HG03159 (cell line): ENCODE data around the gene BCL2.

Experiments used
- ATAC-seq: cut with Tn5 transposase; IDR thresholded peaks from one replicate; pipeline ENCODE4 v1.9.1; 2021; ENCODE audit warnings: mild to moderate bottlenecking, moderate library complexity; ENCODE audit not compliant: unreplicated experiment

Gene BCL2

GRCh38 chr18:63329431-63330145, 10.0 kb upstream of the BCL2 start:
- no peak for ATAC-seq

DNA sequence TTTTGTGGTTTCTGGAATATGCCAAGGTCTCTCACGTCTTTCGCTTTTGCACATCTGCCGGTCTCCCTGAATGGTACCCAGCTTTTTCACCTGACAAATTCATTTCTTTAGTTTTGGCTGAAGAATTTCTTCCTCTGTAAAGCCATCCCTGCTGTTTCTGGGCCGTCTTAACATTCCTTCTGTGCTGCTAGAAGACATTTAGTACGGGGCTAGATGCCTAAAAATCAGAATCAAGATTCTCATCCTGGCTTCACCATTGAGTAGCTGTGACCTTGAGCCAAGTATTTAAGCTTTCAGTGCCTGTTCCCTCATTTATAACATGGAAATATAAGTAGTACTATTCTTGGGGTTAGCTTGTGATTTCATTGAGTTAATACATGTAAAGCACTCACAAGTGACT, 6.4 kb upstream of the BCL2 start:
- no peak for ATAC-seq

DNA sequence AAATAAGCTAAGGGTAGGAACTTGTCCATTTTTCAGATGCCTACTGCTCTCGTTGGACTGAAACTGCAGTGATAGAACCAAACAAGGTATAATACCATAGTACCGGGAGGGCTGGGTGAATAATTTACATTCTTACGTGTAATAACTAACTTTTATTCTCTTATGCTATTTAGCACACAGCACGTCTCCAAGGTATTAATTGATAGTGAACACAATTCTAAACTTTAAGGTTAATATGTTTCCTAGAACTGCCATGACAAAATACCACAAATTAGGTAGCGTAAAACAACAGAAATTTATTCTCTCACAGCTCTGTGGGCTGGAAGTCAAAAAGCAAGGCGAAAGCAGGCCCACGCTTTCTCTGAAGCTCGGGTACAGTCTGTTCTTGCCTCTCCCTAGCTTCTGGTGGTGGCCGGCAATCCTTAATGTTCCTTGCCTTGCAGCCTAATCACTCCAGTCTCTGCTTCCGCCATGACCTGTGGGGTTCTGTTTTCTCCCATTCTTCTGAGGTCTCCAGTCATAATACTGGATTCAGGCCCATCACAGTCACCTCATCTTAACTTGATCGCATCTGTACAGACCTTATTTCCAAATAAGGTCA, 5.6 kb upstream of the BCL2 start:
- no peak for ATAC-seq

DNA sequence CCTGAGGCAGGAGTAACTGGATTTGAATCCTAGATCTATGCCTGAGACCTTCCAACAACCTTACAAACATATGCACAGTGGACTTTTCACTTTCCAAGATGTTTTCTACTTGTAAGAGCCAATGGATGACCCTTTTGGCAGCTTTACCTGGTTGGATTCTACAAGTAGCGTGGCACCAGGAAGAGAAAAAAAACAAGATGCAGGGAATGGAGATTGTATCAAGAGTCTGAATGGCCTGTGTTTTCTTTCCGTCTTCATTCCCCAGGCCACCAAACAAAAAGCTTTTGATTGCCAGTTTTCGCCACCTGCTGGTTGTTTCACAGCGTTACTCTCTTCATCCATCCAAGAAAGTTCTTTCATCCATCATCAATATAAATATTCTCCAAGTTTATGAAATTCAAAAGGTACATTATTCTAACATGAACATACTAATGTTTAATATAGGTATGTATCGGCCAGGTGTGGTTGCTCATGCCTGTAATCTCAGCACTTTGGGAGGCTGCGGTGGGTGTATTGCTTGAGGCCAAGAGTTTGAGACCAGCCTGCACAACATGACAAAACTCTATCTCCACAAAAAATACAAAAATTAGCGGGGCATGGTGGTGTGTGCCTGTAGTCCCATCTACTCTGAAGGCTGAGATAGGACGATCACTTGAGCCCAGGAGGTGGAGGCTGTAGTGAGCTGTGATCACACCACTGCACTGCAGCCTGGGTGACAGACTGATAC, 3.5 kb upstream of the BCL2 start:
- ATAC-seq = no peak

GRCh38 chr18:63322206-63322605, 2.6 kb upstream of the BCL2 start:
- no peak for ATAC-seq

GRCh38 chr18:63321291-63321690, 1.7 kb upstream of the BCL2 start:
- ATAC-seq = no peak

GRCh38 chr18:63320975-63321265, 1.4 kb upstream of the BCL2 start:
- ATAC-seq = no peak

DNA sequence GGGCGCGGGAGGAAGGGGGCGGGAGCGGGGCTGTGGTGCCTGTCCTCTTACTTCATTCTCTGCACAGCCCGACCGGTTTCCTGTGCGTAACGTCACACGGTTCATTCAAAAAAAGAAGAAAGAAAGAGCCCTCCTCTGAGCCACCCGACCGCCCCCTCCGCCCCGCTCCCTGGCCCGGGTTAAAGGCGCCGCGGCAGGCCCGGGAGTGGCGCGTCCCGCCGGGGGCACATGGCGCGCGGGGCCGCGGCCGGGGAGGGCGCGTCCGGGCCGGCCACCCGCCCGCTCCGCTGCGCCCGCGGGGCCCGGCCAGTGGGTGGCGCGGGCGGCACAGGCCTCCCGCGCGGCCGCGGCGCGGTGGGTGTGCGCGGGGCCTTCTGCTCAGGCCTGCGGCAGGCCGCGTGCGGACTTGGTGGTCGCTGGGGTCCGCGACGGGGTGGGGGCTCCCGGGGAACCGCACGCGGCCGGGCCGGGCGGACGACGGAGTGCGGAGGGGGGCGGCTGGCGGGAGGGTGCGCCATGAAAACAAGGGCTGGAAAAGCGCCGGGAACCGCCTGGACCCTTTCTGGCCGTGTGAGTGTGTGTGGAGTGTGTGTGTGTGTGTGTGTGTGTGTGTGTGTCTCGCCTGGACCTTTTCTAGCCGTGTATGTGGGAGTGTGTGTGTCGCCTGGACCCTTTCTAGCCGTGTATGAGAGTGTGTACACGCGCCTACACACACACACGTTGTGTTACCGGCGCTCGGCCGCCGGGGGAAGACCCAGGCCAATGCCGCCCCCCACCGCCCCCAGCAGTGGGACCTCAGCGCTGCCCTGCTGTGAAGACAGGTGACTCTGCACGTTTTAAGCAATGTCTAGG, 780 bp upstream of the BCL2 start:
- peak; percentile 58 for ATAC-seq

GRCh38 chr18:63318889-63319382, 633 bp downstream of the BCL2 start:
- no peak for ATAC-seq

GRCh38 chr18:63317982-63318888, 1.3 kb downstream of the BCL2 start:
- peak; percentile 49 for ATAC-seq

- ATAC-seq = no peak
Observed at GRCh38 chr18:63317556-63317946, 2.0 kb downstream of the BCL2 start.

DNA sequence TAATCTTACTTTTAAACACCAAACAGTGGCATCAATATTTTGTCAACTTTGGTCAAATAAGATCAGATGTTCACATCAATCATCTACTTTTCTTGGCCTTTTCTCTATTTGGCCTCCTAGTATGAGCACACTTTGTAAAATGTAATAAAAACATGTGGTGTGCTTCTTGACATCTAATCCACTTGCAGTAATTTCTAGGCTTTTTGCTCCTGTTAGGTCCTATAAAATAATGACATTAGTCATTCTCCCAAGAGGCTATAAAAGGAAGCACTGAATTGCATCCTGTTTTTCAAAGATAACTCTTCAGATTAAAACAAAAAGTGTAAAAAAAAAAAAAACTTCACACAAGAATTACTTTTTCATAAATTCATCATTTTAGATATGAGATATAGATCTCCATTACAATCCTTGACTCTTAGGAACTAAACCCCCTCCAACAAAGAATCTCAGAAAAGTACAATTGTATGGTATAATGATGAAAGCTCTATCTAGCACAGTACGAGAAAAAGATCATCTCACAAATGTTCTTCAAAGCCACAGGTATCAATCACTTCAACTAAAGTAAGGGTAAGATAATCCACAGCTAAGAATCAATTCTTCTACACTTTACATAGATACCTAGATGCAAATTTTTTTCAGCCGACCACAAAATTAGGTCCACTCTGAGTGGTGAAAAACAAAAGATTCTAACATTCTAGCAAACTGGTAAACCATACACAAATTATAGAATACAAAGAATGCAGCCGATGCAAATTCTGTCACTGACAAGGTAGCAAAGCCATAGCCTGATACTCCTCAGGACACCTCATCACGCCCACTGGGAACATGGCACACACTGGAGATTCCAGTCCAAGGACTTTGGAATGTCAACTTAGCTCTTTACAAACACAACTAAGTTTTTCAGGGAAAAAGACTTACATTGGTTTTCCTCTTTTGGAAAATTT, 2.7 kb downstream of the BCL2 start:
- ATAC-seq = no peak

- no peak for ATAC-seq
Observed at GRCh38 chr18:63315876-63316275, 3.7 kb downstream of the BCL2 start.

GRCh38 chr18:63315131-63315662, 4.4 kb downstream of the BCL2 start:
- no peak for ATAC-seq

DNA sequence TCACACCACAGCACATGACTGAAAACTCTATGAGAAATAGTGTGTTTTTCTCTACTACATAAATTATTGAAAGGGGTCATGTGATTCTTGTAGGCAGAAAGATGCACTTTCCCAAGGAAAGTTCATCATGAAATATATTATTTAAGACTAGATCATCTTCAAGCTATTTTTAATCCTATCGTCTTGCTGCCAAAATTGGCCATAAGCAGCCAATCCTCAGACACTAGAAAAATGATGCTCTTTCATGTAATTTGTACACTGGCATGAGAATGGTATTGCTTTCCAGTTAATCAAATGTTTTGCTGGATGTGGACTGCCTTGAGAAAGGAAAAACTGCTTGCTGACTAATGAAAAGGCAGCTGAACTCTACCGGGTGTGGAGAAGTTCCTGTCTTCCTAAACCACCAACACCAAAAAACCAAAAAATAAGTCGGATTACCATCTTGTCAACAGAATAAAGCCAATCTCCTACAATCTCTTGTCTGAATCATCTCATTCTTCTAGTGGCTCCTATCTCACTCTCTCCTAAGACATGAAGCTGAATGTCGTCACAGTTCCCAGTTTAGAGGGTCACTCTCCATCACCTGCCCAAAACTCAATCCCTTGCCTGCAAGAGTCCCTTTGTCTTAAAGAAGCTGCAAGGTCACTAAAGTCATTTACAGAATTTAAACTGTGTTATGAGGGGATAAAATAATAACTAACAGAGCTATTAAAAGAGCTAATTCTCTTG, 5.3 kb downstream of the BCL2 start:
- ATAC-seq = no peak

DNA sequence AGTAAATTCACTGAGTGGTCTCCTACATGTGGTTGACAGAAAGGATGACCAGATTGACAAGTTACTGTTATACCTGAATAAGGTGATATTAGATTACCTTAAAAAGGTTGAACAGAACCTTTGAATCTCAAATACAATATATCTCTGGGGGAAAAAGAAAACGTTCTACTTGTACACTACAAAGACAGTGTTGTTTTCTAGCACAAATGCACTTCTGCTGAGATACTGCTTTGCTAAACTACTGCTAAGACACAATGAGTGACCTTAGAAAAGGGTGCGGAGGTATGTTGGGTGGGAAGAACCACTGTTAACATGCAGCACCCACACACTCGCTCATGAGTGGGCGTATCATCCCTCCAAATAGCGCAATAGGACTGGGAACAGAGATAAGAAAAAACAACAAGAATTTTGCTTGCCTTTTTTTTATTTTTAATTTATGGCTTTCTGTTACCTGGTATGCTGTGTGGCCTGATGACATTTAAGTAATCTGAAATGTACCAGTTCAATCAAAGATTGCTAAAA, 6.1 kb downstream of the BCL2 start:
- ATAC-seq = no peak

- peak; percentile 38 for ATAC-seq
Observed at GRCh38 chr18:63312737-63313395, 6.7 kb downstream of the BCL2 start.
